Liver (tissue), 9 donors: ENCODE data around the gene ARHGAP9. TPM values are rescaled to one million over a fixed set of nuclear protein-coding genes. Genes with fewer than 3 reads are reported as not detected.

Source experiments
- DNase-seq: peaks from one replicate; pipeline ENCODE4 v3.0.0-alpha.2; 2017; ENCODE audit warnings: low spot score
- H3K27ac ChIP-seq, 2 donors: one replicate each; pipeline ENCODE4 v1.7.0; 2013; ENCODE audit warnings: inconsistent platforms in 2 of 2, low read length in 2 of 2, control low read depth in 1 of 2, low read depth in 1 of 2, mild to moderate bottlenecking in 1 of 2
- H3K27me3 ChIP-seq, 4 donors: one replicate each; pipeline versions ENCODE4 v1.6.1 to v1.7.0; 2013; ENCODE audit warnings: low read length in 3 of 4, inconsistent platforms in 1 of 4, mild to moderate bottlenecking in 1 of 4, moderate library complexity in 1 of 4; ENCODE audit not compliant: control insufficient read depth in 4 of 4, insufficient read depth in 4 of 4
- H3K36me3 ChIP-seq, 4 donors: one replicate each; pipeline versions ENCODE4 v1.6.1 to v1.7.0; 2013; ENCODE audit warnings: low read length in 3 of 4, mild to moderate bottlenecking in 3 of 4, low read depth in 1 of 4, moderate library complexity in 1 of 4; ENCODE audit not compliant: control insufficient read depth in 4 of 4, insufficient read depth in 3 of 4
- H3K4me1 ChIP-seq, 4 donors: one replicate each; pipeline versions ENCODE4 v1.6.1 to v1.7.0; 2013; ENCODE audit warnings: low read length in 3 of 4, mild to moderate bottlenecking in 3 of 4, moderate library complexity in 1 of 4; ENCODE audit not compliant: control insufficient read depth in 4 of 4, insufficient read depth in 4 of 4
- H3K4me3 ChIP-seq, 3 donors: one replicate each; pipeline versions ENCODE4 v1.6.1 to v1.7.0; 2013; ENCODE audit warnings: low read length in 3 of 3, control low read depth in 1 of 3, low read depth in 1 of 3, mild to moderate bottlenecking in 1 of 3
- H3K9ac ChIP-seq, 2 donors: one replicate each; pipeline ENCODE4 v1.7.0; 2013; ENCODE audit warnings: low read length in 2 of 2, mild to moderate bottlenecking in 2 of 2, moderate library complexity in 2 of 2, control low read depth in 1 of 2, low read depth in 1 of 2
- H3K9me3 ChIP-seq, 4 donors: one replicate each; pipeline versions ENCODE4 v1.6.1 to v1.7.0; 2013; ENCODE audit warnings: low read length in 3 of 4; ENCODE audit not compliant: control insufficient read depth in 4 of 4
- CTCF ChIP-seq: fragments of 150-350 bp; IDR thresholded peaks from 2 replicates; pipeline ENCODE4 v1.5.1; 2017; ENCODE audit warnings: improper control_type of control experiment, low read depth, low read length; ENCODE audit not compliant: missing input control
- EGR1 ChIP-seq, 2 donors: IDR thresholded peaks; 2 replicates each; pipeline ENCODE4 v1.6.1; 2016 to 2018; ENCODE audit warnings: antibody characterized with exemption in 2 of 2, low read depth in 2 of 2
- FOXA1 ChIP-seq: IDR thresholded peaks from 2 replicates; pipeline ENCODE4 v1.6.1; 2016; ENCODE audit warnings: antibody characterized with exemption
- FOXA2 ChIP-seq: IDR thresholded peaks from 2 replicates; pipeline ENCODE4 v1.6.1; 2016; ENCODE audit warnings: antibody characterized with exemption
- GABPA ChIP-seq, 2 donors: IDR thresholded peaks in 1 of 2; conservative IDR thresholded peaks in 1 of 2; 2 replicates each; pipeline ENCODE4 v1.6.1; 2016; ENCODE audit warnings: antibody characterized with exemption in 2 of 2, mild to moderate bottlenecking in 1 of 2, moderate library complexity in 1 of 2
- HNF4A ChIP-seq, 2 donors: conservative IDR thresholded peaks; 2 replicates each; pipeline ENCODE4 v1.6.1; 2016; ENCODE audit warnings: antibody characterized with exemption in 2 of 2, mild to moderate bottlenecking in 2 of 2
- HNF4G ChIP-seq: IDR thresholded peaks from 2 replicates; pipeline ENCODE4 v1.6.1; 2016; ENCODE audit warnings: antibody characterized with exemption
- NR2F2 ChIP-seq: IDR thresholded peaks from 2 replicates; pipeline ENCODE4 v1.6.1; 2016; ENCODE audit warnings: antibody characterized with exemption
- RAD21 ChIP-seq, 2 donors: IDR thresholded peaks; 2 replicates each; pipeline ENCODE4 v1.6.1; 2016; ENCODE audit warnings: antibody characterized with exemption in 2 of 2, mild to moderate bottlenecking in 2 of 2
- RXRA ChIP-seq, 2 donors: IDR thresholded peaks; 2 replicates each; pipeline ENCODE4 v1.6.1; 2017 to 2018; ENCODE audit warnings: antibody characterized with exemption in 2 of 2, mild to moderate bottlenecking in 1 of 2
- SP1 ChIP-seq: IDR thresholded peaks from 2 replicates; pipeline ENCODE4 v1.6.1; 2018; ENCODE audit warnings: antibody characterized with exemption, mild to moderate bottlenecking
- TAF1 ChIP-seq: conservative IDR thresholded peaks from 2 replicates; pipeline ENCODE4 v1.6.1; 2016; ENCODE audit warnings: antibody characterized with exemption, mild to moderate bottlenecking
- whole genome bisulfite sequencing: extraction: QIAGEN DNeasy Blood & Tissue Kit; methylation state at CpG from one replicate; pipeline ENCODE4 v1.1.7; 2013; 5-methylcytosine and 5-hydroxymethylcytosine counted together
- polyA plus RNA-seq, 2 donors: library from polyadenylated mRNA; stranded (reverse) in 1 of 2; unstranded in 1 of 2; fragments of 200-250 nt in 1 of 2; fragments of >200 nt in 1 of 2; fragmentation: Nextera tagmentation in 1 of 2; extraction: Ambion mirVana in 1 of 2; gene quantifications; one replicate each; pipeline versions ENCODE4 v1.2.1 to v1.2.3, GENCODE V29; 2013 to 2015
- total RNA-seq, 2 donors: library from RNA; depleted of rRNA; stranded (reverse); fragments of >200 nt; gene quantifications; one replicate each; pipeline ENCODE4 v1.2.3, GENCODE V29; 2014
- TF ChIP-seq, protein P1 (sequence below): IDR thresholded peaks from 2 replicates; pipeline ENCODE4 v1.6.1; 2016; ENCODE audit warnings: antibody characterized with exemption
- TF ChIP-seq, protein P2 (sequence below): IDR thresholded peaks from 2 replicates; pipeline ENCODE4 v1.6.1; 2016; ENCODE audit warnings: antibody characterized with exemption
- TF ChIP-seq, protein P3 (sequence below): IDR thresholded peaks from 2 replicates; pipeline ENCODE4 v1.6.1; 2016; ENCODE audit warnings: antibody characterized with exemption
- TF ChIP-seq, protein P4 (sequence below): IDR thresholded peaks from 2 replicates; pipeline ENCODE4 v1.6.1; 2016; ENCODE audit warnings: antibody characterized with exemption, mild to moderate bottlenecking
- donor health status: healthy.
- donor health status: healthy.
- donor health status: healthy.
- donor health status: healthy.
- donor health status: healthy.

ARHGAP9 gene
- total and polyA plus RNA-seq, 4 donors: 3.0 to 12.0 (median 7.1) TPM

GRCh38 chr12:57488402-57489156 lies 8.9 kb upstream of the ARHGAP9 start:
- Histone ChIP-seq H3K9me3 (no peaks in the 10 kb centered on the region), H3K4me3 (peak overlapping the region; percentile 76 to 94 (median 88)), H3K4me1 (peaks cover 2 to 17% (median 11%) of the 10 kb centered on the region in 4 donors), H3K36me3 (peaks cover 5 to 28% (median 18%) of the 10 kb centered on the region in 4 donors), H3K27ac (peak overlapping the region; percentile 62 to 70), H3K9ac (peak overlapping the region; percentile 66 to 93), H3K27me3 (no peaks in the 10 kb centered on the region)
- 27% methylated on average over 11 of the region's 11 CpGs for WGBS
- DNase-seq: no peak
- TF ChIP-seq HNF4A (conservative IDR thresholded peaks at IDR 0.05) (no peak), SP1 (no peak), CTCF (no peak), FOXA1 (no peak), GABPA (IDR thresholded peaks at IDR 0.05 in 1 of 2, conservative IDR thresholded peaks at IDR 0.05 in 1 of 2) (no peak), HNF4G (no peak), FOXA2 (no peak), TAF1 (no peak), NR2F2 (no peak), EGR1 (IDR thresholded peaks at IDR 0.05; ENCODE audit: low read depth in 2 of 2) (no peak), RAD21 (IDR thresholded peaks at IDR 0.05) (no peak), RXRA (IDR thresholded peaks at IDR 0.05) (no peak)
- TF ChIP-seq, protein P1, sequence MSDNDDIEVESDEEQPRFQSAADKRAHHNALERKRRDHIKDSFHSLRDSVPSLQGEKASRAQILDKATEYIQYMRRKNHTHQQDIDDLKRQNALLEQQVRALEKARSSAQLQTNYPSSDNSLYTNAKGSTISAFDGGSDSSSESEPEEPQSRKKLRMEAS: no peak
- TF ChIP-seq, protein P2, sequence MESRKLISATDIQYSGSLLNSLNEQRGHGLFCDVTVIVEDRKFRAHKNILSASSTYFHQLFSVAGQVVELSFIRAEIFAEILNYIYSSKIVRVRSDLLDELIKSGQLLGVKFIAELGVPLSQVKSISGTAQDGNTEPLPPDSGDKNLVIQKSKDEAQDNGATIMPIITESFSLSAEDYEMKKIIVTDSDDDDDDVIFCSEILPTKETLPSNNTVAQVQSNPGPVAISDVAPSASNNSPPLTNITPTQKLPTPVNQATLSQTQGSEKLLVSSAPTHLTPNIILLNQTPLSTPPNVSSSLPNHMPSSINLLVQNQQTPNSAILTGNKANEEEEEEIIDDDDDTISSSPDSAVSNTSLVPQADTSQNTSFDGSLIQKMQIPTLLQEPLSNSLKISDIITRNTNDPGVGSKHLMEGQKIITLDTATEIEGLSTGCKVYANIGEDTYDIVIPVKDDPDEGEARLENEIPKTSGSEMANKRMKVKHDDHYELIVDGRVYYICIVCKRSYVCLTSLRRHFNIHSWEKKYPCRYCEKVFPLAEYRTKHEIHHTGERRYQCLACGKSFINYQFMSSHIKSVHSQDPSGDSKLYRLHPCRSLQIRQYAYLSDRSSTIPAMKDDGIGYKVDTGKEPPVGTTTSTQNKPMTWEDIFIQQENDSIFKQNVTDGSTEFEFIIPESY: no peak
- TF ChIP-seq, protein P3, sequence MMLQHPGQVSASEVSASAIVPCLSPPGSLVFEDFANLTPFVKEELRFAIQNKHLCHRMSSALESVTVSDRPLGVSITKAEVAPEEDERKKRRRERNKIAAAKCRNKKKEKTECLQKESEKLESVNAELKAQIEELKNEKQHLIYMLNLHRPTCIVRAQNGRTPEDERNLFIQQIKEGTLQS: no peak
- TF ChIP-seq, protein P4, sequence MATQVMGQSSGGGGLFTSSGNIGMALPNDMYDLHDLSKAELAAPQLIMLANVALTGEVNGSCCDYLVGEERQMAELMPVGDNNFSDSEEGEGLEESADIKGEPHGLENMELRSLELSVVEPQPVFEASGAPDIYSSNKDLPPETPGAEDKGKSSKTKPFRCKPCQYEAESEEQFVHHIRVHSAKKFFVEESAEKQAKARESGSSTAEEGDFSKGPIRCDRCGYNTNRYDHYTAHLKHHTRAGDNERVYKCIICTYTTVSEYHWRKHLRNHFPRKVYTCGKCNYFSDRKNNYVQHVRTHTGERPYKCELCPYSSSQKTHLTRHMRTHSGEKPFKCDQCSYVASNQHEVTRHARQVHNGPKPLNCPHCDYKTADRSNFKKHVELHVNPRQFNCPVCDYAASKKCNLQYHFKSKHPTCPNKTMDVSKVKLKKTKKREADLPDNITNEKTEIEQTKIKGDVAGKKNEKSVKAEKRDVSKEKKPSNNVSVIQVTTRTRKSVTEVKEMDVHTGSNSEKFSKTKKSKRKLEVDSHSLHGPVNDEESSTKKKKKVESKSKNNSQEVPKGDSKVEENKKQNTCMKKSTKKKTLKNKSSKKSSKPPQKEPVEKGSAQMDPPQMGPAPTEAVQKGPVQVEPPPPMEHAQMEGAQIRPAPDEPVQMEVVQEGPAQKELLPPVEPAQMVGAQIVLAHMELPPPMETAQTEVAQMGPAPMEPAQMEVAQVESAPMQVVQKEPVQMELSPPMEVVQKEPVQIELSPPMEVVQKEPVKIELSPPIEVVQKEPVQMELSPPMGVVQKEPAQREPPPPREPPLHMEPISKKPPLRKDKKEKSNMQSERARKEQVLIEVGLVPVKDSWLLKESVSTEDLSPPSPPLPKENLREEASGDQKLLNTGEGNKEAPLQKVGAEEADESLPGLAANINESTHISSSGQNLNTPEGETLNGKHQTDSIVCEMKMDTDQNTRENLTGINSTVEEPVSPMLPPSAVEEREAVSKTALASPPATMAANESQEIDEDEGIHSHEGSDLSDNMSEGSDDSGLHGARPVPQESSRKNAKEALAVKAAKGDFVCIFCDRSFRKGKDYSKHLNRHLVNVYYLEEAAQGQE: no peak
